ENCODE measurements around the gene HMOX1.

- no peak for TF ChIP-seq POLR2AphosphoS5 (IDR thresholded peaks at IDR 0.05; ENCODE audit: low read depth, low read length)
- no peak for TF ChIP-seq POLR2A (IDR thresholded peaks at IDR 0.05; ENCODE audit: low read depth, low read length)
- no peak for TF ChIP-seq TAF1 (IDR thresholded peaks at IDR 0.05; ENCODE audit: borderline replicate concordance, low read depth, low read length)
These were observed 2.8 kb downstream of the HMOX1 start for GRCh38 chr22:35383679-35384071.
